Natural killer cell (primary cell): ENCODE data around the gene PLEKHG4B. TPM values are rescaled to one million over a fixed set of nuclear protein-coding genes. Genes with fewer than 3 reads are reported as not detected.

Experiments used
- ATAC-seq, 3 donors: fragments of 150-1000 bp in 2 of 3; fragments of 200-7000 bp in 1 of 3; cut with Tn5 transposase; 1 replicate in 1 of 3; 2 replicates in 2 of 3; pipeline ENCODE4 v1.10.0; 2021; ENCODE audit warnings: mild to moderate bottlenecking in 2 of 3, moderate library complexity in 2 of 3
- DNase-seq, 2 donors: peaks; one replicate each; pipeline versions ENCODE4 v3.0.0 to v3.0.0-alpha.2; 2013 to 2021; ENCODE audit warnings: mixed read lengths in 1 of 2
- H3K27ac ChIP-seq: one replicate; pipeline ENCODE4 v1.5.1; 2013; ENCODE audit warnings: mild to moderate bottlenecking, low read length
- H3K27me3 ChIP-seq: one replicate; pipeline ENCODE4 v1.6.1; 2013; ENCODE audit warnings: low read length; ENCODE audit not compliant: control insufficient read depth, insufficient read depth
- H3K36me3 ChIP-seq: one replicate; pipeline ENCODE4 v1.6.1; 2013; ENCODE audit warnings: low read length; ENCODE audit not compliant: control insufficient read depth, insufficient read depth
- H3K4me1 ChIP-seq: one replicate; pipeline ENCODE4 v1.6.1; 2013; ENCODE audit warnings: low read length; ENCODE audit not compliant: control insufficient read depth, insufficient read depth
- H3K4me3 ChIP-seq: one replicate; pipeline ENCODE4 v1.5.1; 2013; ENCODE audit warnings: low read length
- H3K9me3 ChIP-seq: one replicate; pipeline ENCODE4 v1.6.1; 2013; ENCODE audit warnings: low read length; ENCODE audit not compliant: control insufficient read depth, insufficient read depth
- H3K27ac Mint-ChIP-seq, 2 donors: one replicate each; pipeline ENCODE4 v1.8.0; 2022; ENCODE audit warnings: mild to moderate bottlenecking in 2 of 2, mixed read lengths in 2 of 2, moderate library complexity in 1 of 2
- H3K27me3 Mint-ChIP-seq, 2 donors: one replicate each; pipeline ENCODE4 v1.8.0; 2022; ENCODE audit warnings: low read depth in 2 of 2, mixed read lengths in 2 of 2
- H3K36me3 Mint-ChIP-seq: one replicate; pipeline ENCODE4 v1.8.0; 2022; ENCODE audit warnings: mixed read lengths
- H3K4me1 Mint-ChIP-seq, 2 donors: one replicate each; pipeline ENCODE4 v1.8.0; 2022; ENCODE audit warnings: mixed read lengths in 2 of 2
- H3K4me3 Mint-ChIP-seq: one replicate; pipeline ENCODE4 v1.8.0; 2022; ENCODE audit warnings: mild to moderate bottlenecking, moderate library complexity, mixed read lengths
- H3K9me3 Mint-ChIP-seq, 2 donors: one replicate each; pipeline ENCODE4 v1.8.0; 2022; ENCODE audit warnings: mixed read lengths in 2 of 2
- CTCF ChIP-seq: fragments of 200-600 bp; IDR thresholded peaks from one replicate; pipeline ENCODE4 v1.8.0; 2022; ENCODE audit warnings: antibody characterized with exemption
- WGBS: methylation state at CpG from one replicate; pipeline ENCODE4 v1.1.7; 2013; ENCODE audit warnings: missing lambda C conversion rate; ENCODE audit not compliant: insufficient coverage; 5-methylcytosine and 5-hydroxymethylcytosine counted together
- intact Hi-C: fragments of 100-400 bp; cut with micrococcal nuclease; formaldehyde crosslinking; loops from one replicate; pipeline ENCODE4 v1.14.2; 2022
- total RNA-seq, 4 donors: library from RNA; stranded (reverse); fragments of 120-200 nt in 1 of 4; gene quantifications; one replicate each; pipeline versions ENCODE4 v1.2.3 to v1.2.4, GENCODE V29; 2013 to 2022

The PLEKHG4B gene
- total RNA-seq, 3 donors from 2014 or later (not counting 1 experiment from before 2014, with no cell fraction given): 0.07 TPM; not detected in 2

- Mint-ChIP-seq H3K27me3 (peaks cover 3 to 4% of the 10 kb centered on the region in 2 donors), H3K27ac (no peak overlapping the region), H3K4me3 (no peak overlapping the region), H3K36me3 (no peaks in the 10 kb centered on the region), H3K4me1 (no peaks in the 10 kb centered on the region), H3K9me3 (no peaks in the 10 kb centered on the region)
- H3K36me3 ChIP-seq: no peaks in the 10 kb centered on the region
- H3K27me3 ChIP-seq: no peaks in the 10 kb centered on the region
- H3K4me3 ChIP-seq: no peak overlapping the region
- 96% methylated on average over 15 of the region's 15 CpGs for WGBS
- ATAC-seq (peak in 1 of 3 donors; percentile 34), DNase-seq (no peak)
- intact Hi-C loops: no loop called here
- no peak for TF ChIP-seq CTCF
- H3K4me1 ChIP-seq: no peaks in the 10 kb centered on the region
- no peak overlapping the region for H3K27ac ChIP-seq
- no peaks in the 10 kb centered on the region for H3K9me3 ChIP-seq
Observed at GRCh38 chr5:137741-138140, 45.8 kb downstream of the PLEKHG4B start.

GRCh38 chr5:138936-139335 lies 47.0 kb downstream of the PLEKHG4B start:
- 90% methylated on average over 12 of the region's 12 CpGs for WGBS
- no peaks in the 10 kb centered on the region for H3K9me3 Mint-ChIP-seq
- no peak for DNase-seq

GRCh38 chr5:139579-140442 lies 47.8 kb downstream of the PLEKHG4B start:
- no peak for ATAC-seq
- no peak for TF ChIP-seq CTCF
- Mint-ChIP-seq H3K27ac (no peak overlapping the region), H3K27me3 (peaks cover 0 to 2% of the 10 kb centered on the region in 2 donors), H3K4me1 (no peaks in the 10 kb centered on the region), H3K4me3 (no peak overlapping the region), H3K9me3 (no peaks in the 10 kb centered on the region), H3K36me3 (no peaks in the 10 kb centered on the region)
- Histone ChIP-seq H3K9me3 (no peaks in the 10 kb centered on the region), H3K36me3 (no peaks in the 10 kb centered on the region), H3K27me3 (no peaks in the 10 kb centered on the region), H3K4me3 (no peak overlapping the region), H3K27ac (no peak overlapping the region), H3K4me1 (no peaks in the 10 kb centered on the region)
- no peak for DNase-seq
- WGBS: 95% methylated on average over 35 of the region's 36 CpGs
- intact Hi-C loops: no loop called here

More at GRCh38 chr5:138936-139335, 47.0 kb downstream of the PLEKHG4B start:
- Histone ChIP-seq H3K36me3 (no peaks in the 10 kb centered on the region), H3K9me3 (no peaks in the 10 kb centered on the region), H3K27me3 (no peaks in the 10 kb centered on the region), H3K27ac (no peak overlapping the region), H3K4me3 (no peak overlapping the region), H3K4me1 (no peaks in the 10 kb centered on the region)
- ATAC-seq: no peak
- peaks cover 0 to 2% of the 10 kb centered on the region in 2 donors for H3K27me3 Mint-ChIP-seq
- no peak overlapping the region for H3K4me3 Mint-ChIP-seq
- intact Hi-C loops: no loop called here
- no peaks in the 10 kb centered on the region for H3K4me1 Mint-ChIP-seq
- H3K36me3 Mint-ChIP-seq: no peaks in the 10 kb centered on the region
- H3K27ac Mint-ChIP-seq: no peak overlapping the region
- TF ChIP-seq CTCF: no peak
